Neural crest cell (in vitro differentiated cells): ENCODE results near the gene SHB. TPM values are rescaled to one million over a fixed set of nuclear protein-coding genes. Genes with fewer than 3 reads are reported as not detected.
A peak's percentile ranks its signal among the peaks of the same experiment; 100 is the strongest.

ENCODE experiments used
- DNase-seq: peaks from one replicate; pipeline ENCODE4 v3.0.0; 2021; ENCODE audit warnings: low read depth, mixed read lengths, low spot score
- H3K27ac Mint-ChIP-seq: one replicate; pipeline ENCODE4 v1.8.0; 2021; ENCODE audit warnings: mild to moderate bottlenecking, mixed read lengths; ENCODE audit not compliant: unreplicated experiment
- H3K27me3 Mint-ChIP-seq: 2 replicates; pipeline ENCODE4 v1.8.0; 2021; ENCODE audit warnings: low read depth, mild to moderate bottlenecking, mixed read lengths
- H3K36me3 Mint-ChIP-seq: 2 replicates; pipeline ENCODE4 v1.8.0; 2021; ENCODE audit warnings: low read depth, mild to moderate bottlenecking, mixed read lengths
- H3K4me1 Mint-ChIP-seq: 2 replicates; pipeline ENCODE4 v1.8.0; 2021; ENCODE audit warnings: mixed read lengths
- H3K4me3 Mint-ChIP-seq: one replicate; pipeline ENCODE4 v1.8.0; 2021; ENCODE audit warnings: mild to moderate bottlenecking, mixed read lengths
- H3K9me3 Mint-ChIP-seq: 2 replicates; pipeline ENCODE4 v1.8.0; 2021; ENCODE audit warnings: mixed read lengths
- total RNA-seq: library from RNA; stranded (reverse); gene quantifications from 2 replicates; pipeline ENCODE4 v1.2.1, GENCODE V29; 2021
- TF ChIP-seq, protein P1 (sequence below): fragments of 200-600 bp; sonication (generic); conservative IDR thresholded peaks from 2 replicates; pipeline ENCODE4 v1.5.0; 2021; ENCODE audit warnings: antibody characterized with exemption, mild to moderate bottlenecking

SHB gene
- total RNA-seq, 1 donor from 2014 or later: 4.6 TPM

DNA sequence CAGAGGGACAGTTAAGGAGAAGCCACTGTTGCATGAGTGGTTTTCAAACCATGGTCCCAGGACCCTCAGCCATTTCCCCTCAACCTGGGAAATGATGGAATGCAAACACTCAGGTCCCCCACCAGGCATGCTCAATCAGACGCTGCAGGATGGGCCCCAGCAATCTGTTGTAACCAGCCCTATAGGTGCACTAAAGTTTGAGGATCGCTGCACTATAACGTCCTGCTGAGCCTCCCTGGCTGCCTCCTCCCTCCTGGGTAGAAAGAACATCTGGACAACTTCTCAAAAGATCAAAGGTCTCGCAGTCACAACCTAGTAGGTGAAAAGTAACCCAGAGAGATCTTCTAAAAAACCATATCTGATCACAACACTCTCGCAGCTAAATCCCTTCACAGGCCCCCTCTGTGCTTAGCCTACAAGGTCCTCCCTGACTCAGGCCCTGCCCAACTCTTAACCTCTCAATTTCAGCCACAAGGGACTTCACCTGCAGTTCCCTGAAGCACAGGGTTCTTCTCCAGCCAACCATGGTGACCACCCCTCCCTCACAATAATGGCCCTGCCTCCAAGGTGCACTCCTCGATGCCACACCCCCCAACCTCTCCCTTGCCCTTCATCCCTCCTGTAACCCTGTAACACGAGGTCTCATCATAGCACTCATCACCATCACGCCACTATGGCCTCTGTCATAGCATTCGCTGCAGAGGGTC, 3.5 kb downstream of the SHB start:
- Mint-ChIP-seq H3K27ac (no peak overlapping the region), H3K9me3 (no peaks in the 10 kb centered on the region)
- TF ChIP-seq, protein P1, sequence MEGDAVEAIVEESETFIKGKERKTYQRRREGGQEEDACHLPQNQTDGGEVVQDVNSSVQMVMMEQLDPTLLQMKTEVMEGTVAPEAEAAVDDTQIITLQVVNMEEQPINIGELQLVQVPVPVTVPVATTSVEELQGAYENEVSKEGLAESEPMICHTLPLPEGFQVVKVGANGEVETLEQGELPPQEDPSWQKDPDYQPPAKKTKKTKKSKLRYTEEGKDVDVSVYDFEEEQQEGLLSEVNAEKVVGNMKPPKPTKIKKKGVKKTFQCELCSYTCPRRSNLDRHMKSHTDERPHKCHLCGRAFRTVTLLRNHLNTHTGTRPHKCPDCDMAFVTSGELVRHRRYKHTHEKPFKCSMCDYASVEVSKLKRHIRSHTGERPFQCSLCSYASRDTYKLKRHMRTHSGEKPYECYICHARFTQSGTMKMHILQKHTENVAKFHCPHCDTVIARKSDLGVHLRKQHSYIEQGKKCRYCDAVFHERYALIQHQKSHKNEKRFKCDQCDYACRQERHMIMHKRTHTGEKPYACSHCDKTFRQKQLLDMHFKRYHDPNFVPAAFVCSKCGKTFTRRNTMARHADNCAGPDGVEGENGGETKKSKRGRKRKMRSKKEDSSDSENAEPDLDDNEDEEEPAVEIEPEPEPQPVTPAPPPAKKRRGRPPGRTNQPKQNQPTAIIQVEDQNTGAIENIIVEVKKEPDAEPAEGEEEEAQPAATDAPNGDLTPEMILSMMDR: no peak

DNA sequence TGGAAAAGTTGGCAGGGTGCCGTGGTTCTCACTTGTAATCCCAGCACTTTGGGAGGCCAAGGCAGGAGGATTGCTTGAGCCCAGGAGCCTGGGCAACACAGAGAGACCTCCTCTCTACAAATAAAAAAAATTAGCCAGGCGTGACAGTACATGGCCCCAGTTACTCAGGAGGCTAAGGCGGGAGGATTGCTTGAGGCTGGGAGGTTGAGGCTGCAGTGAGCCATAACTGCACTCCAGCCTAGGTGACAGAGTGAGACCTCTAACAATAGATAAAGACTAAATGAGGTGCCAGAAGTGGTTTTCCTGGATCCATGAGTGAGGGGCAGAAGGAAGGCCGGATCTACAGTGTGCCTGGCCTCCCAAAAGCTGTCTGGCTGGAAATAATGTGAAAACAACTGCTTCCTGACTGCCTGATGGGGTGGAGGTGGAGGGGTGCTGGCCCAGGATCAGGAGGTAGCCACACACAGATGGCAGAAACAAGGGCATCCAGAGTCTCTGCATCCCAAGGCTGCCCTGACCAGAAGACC, 4.1 kb downstream of the SHB start:
- TF ChIP-seq, protein P1: no peak
- Mint-ChIP-seq H3K4me3 (peak overlapping the region; percentile 90), H3K36me3 (no peaks in the 10 kb centered on the region), H3K27ac (no peak overlapping the region), H3K9me3 (no peaks in the 10 kb centered on the region), H3K4me1 (peaks cover 52% of the 10 kb centered on the region), H3K27me3 (peaks cover 47% of the 10 kb centered on the region)
- DNase-seq: no peak

More for the DNA sequence above, 3.5 kb downstream of the SHB start:
- Mint-ChIP-seq H3K36me3 (no peaks in the 10 kb centered on the region), H3K27me3 (peaks cover 49% of the 10 kb centered on the region), H3K4me1 (peaks cover 55% of the 10 kb centered on the region), H3K4me3 (peak overlapping the region; percentile 90)
- DNase-seq: no peak

DNA sequence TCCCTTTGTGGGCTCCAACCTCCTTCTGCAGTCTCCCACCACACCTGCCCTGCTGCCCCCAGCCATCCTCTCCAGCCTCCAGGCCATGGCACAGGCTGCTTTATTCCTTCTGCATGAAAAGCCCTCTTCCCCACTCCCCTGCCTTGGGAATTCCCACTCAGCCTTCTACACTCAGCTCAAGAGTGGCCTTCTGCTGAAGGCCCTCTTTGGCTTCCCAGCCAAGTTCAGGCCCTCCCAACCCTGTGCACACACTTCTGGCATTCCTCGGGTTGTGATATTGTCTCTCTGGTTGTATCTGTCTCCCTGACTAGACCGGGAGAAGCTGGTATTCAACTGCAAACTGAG, 5.7 kb downstream of the SHB start:
- no peak for DNase-seq
- peak overlapping the region; percentile 39 for H3K4me3 Mint-ChIP-seq
- H3K27me3 Mint-ChIP-seq: peaks cover 42% of the 10 kb centered on the region
- TF ChIP-seq, protein P1: no peak
- H3K27ac Mint-ChIP-seq: no peak overlapping the region
- no peaks in the 10 kb centered on the region for H3K36me3 Mint-ChIP-seq
- H3K4me1 Mint-ChIP-seq: peaks cover 58% of the 10 kb centered on the region
- no peaks in the 10 kb centered on the region for H3K9me3 Mint-ChIP-seq

DNA sequence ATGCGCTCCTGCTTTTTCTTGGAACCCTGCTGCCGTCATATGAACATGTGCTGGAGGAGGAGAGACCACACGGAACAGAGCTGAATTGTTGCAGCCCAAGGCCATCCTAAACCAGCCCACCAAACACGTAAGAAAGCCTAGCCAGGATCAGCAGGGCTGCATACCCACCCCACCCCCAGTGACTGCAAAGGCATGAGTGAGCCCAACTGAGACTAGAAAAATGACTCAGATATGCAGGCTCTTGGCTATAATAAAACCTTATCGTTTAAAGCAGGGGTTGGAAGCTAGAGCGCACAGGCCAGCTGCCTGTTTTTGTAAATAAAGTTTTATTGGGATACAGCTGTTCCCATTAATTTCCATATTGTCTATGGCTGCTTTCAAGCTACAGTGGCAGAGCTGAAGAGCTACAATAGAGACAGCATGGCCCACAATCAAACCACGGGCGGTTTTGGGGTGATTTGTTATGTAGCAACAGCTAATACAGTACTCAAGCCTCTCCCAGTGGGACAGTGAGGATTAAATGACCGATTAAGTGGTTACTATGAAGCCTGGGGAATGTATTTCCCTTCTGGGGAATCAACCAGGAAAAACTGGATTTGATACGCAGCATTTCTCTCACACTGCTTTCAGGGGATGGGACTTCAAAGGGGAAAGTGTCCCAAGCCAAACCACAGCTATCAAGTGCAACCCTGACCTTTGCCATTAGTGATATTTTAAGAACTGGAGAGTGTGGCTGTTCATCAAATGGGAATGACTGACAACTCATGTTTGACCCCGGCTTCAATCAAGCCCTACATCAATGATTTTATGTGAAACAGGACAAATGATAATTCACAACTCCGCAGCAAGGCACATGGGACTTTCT, 6.3 kb downstream of the SHB start:
- Mint-ChIP-seq H3K4me3 (peak overlapping the region; percentile 39), H3K27me3 (peaks cover 42% of the 10 kb centered on the region), H3K36me3 (no peaks in the 10 kb centered on the region)

DNA sequence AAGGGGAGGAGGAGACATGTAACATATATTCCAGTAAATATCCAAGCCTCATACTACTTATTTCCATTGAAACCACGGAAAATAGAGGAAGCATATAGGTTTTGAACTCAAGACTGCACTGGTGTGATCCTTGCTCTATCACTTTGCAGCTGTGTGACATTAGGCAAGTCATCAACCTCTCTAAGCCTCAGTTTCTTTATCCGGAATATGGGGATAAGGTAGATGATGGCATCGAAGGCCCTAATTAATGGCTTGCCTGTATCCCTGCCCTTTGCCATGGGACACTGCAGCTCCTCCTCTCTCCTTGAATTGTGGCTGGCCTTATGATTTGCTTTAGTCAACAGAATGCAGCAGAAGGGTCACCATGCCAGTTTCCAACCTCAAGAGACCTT, 6.9 kb downstream of the SHB start:
- Mint-ChIP-seq H3K4me3 (peak overlapping the region; percentile 39), H3K9me3 (no peaks in the 10 kb centered on the region), H3K27me3 (peaks cover 36% of the 10 kb centered on the region), H3K36me3 (no peaks in the 10 kb centered on the region), H3K4me1 (peaks cover 56% of the 10 kb centered on the region), H3K27ac (peak overlapping the region; percentile 23)
- no peak for DNase-seq
- TF ChIP-seq, protein P1: no peak

More for the DNA sequence above, 6.3 kb downstream of the SHB start:
- Mint-ChIP-seq H3K27ac (peak overlapping the region; percentile 23), H3K9me3 (no peaks in the 10 kb centered on the region), H3K4me1 (peaks cover 62% of the 10 kb centered on the region)
- TF ChIP-seq, protein P1: no peak
- DNase-seq: no peak
